SU-DHL-6 (cell line): ENCODE results near the gene GNG14.

Experiments
- CTCF ChIP-seq: fragments of 200-600 bp; sonication (generic); IDR thresholded peaks from one replicate; pipeline ENCODE4 v1.5.1; 2017; ENCODE audit warnings: antibody characterized with exemption, mild to moderate bottlenecking, low read length, moderate library complexity; ENCODE audit not compliant: insufficient read depth, poor library complexity, severe bottlenecking
- EZH2phosphoT487 ChIP-seq: fragments of 200-600 bp; sonication (generic), shearing (Covaris generic); conservative IDR thresholded peaks from 2 replicates; pipeline ENCODE4 v1.6.1; 2018; ENCODE audit warnings: mild to moderate bottlenecking, antibody characterized with exemption, low read length, moderate library complexity, mixed read lengths

DNA sequence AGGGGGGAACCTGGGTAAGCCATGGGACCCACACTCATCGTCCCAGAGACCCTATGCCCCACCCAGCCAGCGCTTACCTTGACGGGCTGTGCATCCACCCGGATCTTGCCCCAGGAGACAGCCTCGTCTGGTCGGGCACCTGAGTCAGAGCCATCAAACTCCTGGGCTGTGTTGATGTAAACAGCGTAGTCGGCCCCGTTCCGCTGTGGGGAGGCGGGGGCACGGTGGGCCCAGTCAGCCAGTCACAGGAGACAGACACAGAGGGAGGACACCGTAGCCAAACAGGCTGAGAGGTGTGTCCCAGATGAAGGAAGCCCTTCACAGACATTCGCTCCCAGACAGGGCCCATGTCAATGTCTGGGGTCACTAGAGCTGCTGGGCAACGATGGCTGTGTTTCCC lies 11.9 kb upstream of the GNG14 start:
- TF ChIP-seq CTCF: no peak
- no peak for TF ChIP-seq EZH2phosphoT487
